Endometrium (tissue), 2 donors: ENCODE data around the gene PUM2.

Experiments used
- FAIRE-seq: peaks from 2 replicates; lab custom pipeline; 2012; peaks lifted over from hg19 to GRCh38; lab: Jason Lieb, UNC
- donor health status: control.
- donor health status: control.

Gene PUM2

DNA sequence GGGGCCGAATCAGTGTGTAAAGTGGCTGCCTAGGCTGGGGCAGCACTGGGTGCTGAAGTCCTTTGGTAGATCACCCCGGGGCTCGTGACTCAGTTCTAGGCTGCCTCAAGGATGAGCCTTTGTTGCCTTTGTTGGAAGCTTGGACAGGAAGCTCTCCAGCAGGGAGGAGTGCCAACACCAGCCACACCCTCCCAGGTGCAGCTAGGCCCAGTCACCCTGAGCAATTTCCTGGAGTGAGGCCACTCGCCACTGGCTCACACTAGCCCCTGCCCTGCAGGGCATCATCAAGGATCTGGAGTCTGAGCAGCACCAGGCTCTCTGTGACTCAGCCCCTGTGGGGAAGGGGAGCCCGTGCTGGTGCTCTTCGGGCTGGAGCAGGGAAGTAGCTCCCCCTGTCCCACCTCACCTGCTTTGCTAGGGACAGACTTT lies 119.0 kb downstream of the PUM2 start:
- no peak for FAIRE-seq

DNA sequence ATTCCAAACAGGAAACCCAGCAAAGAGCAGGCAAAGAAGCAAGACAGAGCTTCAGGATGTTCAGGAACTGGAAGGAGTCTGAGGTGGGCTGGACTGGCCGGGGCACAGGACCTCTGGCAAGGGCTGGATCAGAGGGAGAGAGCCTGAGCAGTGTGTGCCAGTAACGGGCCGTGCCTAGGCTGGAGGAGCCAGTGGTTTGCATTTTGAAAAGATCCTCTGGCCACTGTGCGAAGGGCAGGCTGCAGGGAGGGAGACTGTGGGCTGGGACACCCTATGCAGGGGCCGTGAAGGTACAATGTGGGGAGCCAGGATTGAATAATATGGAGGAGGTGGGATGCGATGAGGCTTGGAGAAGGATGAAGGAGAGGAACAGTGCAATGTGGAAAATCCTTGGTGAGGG lies 119.5 kb downstream of the PUM2 start:
- no peak for FAIRE-seq

DNA sequence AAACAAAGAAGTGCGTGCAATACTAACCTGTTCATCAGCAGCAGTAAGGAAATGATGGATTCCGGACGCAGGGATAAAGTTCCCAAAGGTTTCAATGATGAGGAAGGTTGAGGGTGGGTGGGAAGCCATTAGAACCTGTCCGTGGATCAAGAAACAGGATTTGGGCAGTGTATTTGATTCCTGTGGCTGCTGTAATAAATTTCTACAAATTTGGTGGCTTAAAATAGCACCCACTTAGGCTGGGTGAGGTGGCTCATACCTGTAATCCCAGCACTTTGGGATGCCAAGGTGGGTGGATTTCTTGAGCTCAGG lies 120.6 kb downstream of the PUM2 start:
- FAIRE-seq: no peak

DNA sequence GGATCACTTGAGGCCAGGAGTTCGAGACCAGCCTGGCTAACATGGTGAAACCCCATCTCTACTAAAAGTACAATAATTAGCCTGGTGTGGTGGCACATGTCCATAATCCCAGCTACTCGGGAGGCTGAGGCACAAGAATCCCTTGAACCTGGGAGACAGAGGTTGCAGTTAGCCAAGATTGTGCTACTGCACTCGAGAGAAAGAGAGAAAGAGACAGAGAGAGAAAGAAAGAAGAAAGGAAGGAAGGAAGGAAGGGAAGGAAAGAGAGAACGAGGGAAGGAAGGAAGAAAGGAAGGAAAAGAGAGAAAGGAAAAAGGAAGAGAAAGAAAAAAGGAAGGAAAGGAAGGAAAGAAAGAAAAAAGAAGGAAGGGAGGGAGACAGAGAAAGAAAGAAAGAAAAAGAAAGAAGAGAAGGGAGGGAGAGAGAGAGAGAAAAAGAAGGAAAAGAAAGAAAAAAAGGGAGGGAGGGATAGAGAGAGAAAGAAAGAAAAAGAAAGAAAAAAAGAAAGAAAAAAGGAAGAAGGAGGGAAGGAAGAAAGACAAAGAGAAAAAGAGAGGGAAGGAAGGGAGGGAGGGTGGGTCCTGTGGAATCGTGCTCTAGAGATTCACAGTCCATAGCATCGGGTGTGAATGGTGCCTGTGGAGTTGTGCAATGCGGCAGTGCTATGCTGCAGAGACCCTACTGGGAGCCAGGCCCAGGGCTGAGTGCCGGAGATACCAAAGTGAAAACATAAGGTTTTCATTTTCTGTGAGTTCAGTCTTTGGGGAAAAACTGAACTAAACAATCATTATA lies 121.1 kb downstream of the PUM2 start:
- no peak for FAIRE-seq

DNA sequence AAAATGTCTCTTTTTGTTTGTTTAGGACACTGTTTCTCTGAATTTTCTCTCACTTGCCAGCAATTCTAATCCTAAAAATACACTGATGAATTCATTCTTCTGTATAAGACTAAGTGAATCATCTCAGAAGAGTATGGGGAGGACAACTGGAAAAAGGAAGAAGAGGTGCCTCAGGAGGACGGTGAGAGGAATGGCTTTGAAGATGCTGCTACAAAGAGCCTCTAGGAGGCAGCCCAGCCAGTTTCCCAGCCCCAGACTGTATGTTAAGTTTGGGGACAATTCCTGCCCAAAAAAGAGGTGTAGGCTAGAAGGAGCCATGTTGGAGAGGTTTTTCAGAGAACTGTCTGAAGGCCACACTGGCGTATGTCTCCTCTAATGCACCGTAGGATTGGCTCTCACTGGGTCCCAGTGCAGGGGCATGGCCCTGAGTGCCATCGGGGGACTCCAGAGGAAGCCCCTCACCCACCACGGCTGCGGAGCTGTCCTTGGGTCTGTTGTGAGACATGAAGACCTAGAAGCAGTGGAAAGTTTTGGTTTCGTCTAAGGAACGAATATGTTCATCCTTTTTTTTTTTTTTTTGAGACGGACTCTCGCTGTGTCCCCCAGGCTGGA lies 122.6 kb downstream of the PUM2 start:
- FAIRE-seq: no peak

DNA sequence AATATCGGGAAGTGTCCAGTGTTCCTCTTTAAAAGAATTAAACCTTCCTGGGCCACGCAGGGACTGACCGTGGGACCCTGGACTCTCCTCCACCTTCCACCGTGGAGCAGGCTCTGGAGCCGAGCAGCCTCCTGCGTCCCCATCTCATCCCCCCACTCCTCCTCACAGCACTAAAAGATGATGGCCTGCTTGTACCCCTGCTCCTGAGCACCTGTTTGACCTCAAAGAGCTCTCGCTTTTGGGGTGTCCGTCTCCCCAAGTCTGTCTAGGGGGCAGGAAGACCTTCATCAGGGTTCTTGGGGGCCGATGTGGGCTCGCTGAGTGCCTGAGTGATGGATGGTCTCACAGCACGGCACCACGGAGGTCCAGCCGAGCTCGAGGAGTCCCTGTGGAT lies 124.5 kb downstream of the PUM2 start:
- FAIRE-seq: no peak

DNA sequence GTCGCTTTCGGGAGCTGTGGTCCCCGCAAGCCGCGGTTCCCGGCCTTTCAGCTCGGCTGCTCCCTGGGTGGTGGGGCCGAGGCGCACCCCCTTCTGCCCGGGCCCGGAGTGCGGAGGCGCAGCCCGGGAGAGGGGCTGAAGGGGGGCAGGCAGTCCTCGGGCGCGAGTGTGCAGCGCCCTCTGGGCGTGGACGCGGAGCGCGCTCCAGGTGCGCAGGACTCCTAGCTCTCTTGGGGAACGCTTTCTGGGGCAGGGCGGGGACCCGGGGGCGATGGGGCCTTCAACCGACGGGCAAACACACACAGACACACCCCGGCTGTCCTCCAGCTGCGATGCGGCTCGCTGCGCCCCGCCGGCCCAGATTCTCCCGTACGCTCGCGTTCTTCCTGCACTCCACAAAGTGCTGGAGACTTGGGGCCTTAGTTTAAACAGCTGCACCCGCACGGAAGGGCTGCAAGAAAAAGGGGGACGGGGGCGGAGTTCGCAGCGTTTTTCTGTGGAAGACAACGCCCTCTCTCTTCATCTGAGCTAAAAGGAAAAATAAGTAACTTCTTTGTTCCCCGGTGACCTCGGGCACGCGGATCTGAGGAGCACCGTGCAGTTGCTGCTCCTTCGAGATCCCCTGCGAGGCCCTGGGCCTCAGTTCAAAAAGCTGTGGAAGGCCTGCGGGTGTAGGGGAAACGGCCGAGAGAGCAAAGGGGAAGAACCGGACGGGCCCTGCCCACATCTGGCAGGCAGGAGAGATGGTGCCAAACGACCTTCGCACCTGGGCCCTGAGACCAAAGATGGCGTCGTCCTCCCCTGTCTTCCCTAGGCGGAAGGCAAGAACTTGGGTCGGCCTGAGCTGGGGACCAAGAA lies 125.1 kb downstream of the PUM2 start:
- no peak for FAIRE-seq

DNA sequence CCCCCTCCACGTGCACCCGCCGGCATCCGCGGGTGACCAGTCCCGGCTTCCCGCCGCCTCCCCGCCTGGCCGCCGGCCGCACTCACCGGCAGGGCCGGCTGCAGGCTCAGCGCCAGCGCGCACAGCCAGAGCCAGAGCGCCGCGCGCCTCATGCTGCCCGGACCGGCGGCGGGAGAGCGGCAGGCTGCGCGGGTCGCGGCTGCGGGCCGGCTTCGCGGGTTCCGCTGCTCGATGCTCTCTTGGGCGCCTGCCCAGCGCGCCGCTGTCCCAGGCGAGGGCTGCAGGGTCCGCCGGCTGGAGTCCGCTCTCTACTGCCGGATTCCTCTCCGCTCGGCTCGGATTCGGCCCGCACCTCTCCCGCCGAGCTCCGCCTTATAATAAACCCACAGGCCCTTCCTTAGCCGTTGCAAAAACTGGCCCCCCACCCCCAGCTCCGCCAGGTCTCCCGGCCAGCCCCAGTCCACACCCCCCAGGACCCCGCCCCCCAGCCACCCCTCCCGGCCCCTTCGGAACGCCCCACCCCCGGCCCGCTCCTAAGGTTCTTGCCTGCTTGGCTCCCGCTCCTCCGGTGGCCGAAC lies 125.8 kb downstream of the PUM2 start, which contains the start of gene SDC1:
Gene SDC1, minus strand, starts transcription at position 415 of the 578 bp plus-strand sequence. Its CDS starts 263 bp downstream, at position 152.
- FAIRE-seq: no peak

DNA sequence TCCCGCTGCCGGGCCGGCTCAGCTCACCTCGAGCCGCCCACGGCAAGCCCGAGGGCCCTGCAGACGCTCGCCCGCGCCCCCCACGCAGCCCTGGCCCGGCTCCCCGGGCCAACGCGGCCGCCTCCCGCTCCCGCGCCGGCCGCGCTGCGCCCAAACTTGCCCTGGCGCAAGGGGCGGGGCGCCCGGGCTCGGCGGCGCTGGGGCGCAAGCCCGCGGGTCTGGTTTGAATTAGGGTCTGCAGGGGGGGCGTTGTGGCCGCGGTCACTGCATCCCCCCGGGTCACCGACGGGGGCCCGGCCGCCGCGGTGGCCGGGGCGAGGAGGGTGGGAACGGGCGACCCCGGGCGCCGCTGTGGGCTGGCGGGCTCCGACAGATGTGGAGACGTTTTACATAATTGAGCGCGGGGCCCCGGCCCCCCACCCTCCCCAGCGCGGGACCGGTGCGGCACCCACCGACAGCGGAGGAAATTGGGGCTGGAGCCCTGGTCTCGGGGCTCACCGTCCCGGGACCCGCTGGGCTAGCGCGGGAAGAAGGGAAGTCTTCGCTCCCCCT lies 126.4 kb downstream of the PUM2 start:
- no peak for FAIRE-seq

DNA sequence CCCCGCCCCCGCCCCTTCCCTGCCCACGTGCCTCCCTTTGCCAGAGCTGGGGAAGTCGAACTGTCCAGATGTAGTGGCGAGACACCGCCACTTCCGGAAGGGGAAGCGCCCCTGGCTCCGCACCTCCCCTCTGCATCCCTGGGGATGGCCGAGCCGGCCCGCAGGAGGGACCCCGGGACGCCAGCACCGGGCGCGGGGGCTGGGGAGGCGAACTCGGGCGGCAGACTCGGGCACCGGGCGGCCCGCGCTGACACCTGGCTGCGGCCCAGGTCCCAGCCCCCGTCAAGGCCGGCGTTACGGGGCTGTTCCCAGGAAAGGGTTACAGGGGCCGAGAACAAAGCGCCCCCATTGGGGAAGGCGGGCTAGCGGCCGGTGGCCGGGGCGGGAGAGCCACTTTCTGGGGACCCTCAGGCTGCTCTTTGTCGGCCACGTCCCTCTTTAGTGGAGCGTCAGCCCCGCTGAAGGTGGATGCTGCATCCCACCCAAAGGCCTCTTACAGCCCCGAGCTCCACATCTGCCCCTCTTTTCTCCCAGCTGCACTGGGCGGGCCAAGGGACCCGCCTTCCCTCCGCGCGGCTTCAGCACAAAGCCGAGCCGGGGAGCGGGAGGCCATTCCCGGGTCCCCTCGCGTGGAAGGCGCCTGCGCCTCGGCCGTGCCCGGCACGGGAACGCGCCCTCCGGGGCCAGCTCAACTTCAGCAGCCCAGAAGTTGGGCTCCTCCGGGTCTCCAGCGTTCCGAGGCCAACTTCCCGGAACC lies 127.1 kb downstream of the PUM2 start:
- no peak for FAIRE-seq

DNA sequence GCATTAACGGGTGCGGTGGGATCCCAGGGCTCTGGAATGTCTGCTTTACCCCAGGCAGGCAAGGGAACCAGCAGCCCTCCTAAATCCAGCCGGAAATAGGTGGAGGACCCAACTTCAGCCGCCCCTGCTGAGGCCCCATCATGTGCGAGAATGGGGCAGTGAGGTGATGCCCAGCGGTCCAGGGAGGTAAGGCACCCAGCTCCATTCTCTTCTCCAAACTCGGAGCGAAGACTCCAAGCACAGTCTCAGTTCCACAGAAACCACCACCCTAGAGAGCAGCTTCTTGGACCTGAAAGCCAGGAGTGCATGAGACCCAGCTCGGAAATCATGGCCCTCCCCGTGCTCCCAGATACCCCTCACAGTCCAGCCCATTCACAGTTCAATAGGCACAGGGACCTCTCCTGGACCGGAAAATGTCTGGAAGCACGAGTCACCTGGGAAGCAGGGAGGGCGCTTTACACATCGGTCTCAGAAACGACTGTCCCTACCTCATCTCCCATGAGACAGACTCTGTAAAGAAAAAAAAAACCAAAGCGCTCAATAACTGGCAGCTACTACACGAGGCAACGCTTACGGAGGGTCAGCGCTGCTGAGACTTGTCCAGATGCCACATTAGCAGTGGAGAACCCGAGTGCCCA lies 127.8 kb downstream of the PUM2 start:
- no peak for FAIRE-seq

DNA sequence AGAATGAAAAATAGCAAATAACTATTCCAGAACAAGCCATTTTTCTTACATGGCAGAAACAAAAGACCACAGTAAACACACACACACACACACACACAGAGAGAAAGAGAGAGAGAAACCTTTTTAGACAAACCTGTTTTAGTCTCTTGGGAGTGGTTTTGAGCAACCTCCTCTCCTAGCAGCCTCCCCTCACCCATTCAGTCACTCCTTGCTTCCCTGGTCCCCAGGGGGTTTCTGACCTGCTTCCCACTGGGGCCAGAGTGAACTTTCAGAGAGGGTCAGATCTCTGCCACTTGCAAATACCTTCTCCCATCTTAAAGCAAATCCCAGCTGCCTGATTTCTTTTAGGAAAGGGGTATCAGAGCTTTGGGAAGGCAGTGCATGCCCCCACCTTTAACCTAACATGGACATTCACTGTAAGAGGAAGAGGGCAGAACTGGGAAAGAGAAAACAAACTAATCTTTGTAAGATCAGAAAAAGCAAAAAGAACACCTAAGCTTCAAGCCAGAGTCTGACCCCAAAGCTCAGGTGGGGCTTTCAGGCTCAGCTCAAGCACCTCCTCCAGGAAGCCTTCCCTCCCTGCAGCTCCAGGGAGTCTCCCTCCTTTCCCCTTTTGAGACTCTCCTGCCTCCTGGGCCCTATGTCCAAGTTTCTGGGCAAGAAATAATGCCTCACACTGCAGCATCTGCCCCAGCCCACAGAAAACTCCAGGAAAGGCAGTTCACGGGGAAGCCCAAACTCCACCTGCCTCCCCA lies 128.5 kb downstream of the PUM2 start:
- no peak for FAIRE-seq

DNA sequence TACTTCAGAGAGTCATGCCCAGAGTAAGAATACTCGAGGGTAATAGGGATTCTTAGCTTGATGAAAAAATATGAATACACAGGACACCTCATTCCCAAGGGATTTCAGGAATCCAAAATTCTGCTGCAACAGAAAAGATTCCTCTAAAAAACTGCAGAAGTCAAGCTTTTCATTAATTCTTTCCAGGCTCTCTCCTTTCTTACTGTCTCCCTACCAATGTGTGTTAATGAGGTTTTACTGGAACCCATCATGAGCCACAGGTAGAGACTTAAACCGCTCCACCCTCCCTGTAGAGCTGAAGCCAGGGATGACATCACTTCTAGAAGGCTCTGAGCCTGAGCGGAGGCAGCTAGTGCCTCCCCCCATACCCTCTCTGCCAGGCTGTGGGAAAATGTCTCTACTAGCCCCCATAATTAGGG lies 129.1 kb downstream of the PUM2 start:
- no peak for FAIRE-seq

DNA sequence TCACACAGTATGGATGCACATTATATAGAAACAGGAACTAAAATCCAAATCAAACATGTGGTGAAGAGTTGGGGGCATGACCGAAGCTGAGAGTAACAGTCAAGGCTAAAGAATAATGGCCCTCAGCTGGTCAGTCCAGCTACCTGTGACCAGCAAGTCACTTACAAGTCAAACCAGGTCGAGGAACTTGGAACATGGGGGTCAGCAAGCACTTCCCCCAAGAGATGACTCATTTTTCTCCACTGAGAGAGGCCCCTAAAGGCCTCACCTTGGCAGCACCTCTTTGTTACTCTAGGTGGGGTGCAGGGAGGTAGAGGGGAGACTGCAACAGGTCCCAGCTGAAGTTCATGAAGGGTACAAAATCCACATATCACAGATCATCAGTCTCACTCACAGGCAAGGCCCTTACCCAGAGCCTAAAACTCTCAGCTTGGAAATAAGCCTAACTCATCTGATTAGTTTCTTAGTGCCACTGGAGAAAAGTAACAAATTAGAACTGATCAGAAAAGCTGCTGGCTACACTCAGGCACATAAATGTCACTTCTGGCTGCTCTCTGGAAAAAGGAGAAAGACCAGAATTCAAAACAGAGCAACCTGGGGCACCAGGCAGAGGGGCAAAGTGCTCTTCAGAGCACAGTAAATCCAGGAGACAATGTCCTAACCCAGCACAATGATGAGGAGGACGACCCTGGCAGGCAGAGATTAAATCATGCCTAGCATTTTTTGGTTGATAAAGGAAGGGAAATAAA lies 129.7 kb downstream of the PUM2 start:
- no peak for FAIRE-seq

DNA sequence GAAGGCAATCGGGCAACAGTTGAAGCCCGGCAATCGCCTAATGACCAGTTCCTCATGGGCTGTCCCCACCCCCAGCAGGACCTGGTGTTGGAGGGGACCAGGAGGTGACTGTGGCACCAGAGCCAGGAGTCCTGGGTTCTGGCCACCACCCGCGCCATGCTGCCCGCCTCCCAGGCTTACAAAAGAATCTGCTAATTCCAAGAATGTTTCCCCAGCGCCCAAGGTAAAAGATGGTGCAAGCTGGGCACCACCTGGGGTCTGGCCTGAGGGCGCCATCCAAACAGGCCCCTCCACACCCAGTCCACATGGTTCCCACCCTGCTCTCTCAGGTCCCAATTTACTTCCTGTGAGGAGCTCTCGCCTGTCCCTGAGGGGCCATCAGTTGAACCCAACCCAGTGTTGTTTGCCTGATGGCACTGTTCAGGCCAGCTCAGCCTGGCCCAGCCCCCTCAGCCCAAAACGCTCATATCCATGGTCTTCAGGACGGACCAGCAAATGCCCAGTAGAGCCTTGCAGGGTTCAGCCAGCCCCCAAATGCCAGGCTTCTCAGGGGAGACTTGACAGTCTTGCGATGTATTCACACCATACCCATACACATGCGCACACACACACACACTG lies 130.8 kb downstream of the PUM2 start:
- FAIRE-seq: no peak

DNA sequence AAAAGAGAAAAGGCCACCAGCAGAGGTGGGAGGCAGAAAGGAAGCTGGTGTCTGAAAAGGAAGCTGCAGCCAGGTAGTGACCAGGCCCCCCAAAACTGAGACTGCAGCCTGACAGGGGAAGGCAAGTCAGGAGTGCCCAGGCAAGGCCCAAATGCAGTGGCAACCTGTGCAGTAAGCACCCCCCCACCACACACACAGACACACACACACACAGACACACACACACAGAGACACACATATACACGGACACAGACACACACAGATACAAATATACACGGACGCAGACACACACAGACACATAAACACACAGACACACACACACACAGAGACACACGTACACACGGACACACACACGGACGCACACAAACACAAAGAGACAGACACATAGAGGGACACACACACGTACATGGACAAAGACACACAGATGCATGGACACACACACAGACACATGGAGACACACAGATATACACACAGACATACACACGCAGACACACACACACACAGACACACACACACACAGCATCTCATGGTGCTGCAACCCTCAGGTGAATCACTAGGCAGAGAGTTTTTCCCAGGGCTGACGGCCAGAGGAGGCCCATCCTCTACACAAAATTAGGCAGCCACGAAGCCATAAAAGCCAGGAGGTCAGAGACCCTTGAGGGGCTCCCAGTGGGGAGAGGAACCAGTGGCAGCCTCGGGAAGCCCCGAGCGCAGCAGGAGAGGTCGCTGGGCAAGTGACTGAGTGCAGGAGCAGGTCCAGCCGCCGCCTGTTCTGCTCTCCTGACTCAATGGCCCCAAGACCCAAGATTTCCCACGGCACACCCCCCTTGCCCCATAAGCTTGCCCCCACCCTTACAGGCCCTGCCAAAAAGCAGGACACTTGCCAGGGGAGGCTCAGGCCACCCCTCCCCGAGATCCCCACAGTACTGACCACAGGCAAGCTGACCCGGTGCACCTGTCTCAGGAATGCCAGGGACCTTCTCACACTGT lies 132.0 kb downstream of the PUM2 start:
- no peak for FAIRE-seq

DNA sequence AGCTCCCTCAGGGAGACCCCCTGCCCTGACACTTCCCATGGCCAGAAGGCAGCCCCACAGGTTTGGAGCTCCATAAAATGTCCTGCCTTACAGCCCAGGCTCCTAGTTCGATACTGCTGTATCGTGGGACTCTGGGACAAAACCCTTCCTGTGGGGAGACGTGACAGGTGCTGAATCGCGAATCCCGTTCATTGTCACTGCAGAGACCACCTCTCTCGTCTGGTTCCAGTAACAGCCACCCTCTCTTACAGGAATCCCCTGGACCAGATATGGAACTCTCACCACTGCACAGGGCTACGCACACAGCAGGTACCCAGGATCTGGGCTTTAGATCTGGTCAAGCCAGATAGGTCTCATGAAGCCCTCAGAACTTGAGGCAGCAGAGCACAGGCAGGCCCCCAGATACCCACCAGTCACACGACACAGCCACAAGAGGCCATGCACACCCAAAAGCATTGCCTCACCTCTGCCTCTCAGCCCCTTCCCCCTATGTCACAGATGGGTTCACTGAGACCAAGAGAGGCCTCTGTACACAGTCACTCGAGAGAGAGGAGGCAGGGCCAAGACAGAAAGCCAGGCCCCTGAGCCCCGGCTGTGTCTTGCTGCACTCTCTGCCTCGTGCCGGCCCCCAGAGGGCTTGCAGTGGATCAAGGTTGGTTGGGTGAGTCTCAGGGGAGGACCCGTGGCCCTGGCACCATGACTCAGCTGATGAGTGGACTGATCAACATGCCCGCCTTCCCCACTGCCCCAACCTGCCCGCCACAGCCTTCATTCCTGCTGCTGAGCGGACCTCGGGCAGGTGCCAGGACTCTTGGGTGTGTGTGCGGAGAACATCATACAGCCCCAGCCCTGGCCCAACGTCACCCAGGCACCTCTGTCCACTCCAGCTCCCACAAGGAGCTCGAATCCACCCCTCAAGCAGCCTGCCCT lies 133.3 kb downstream of the PUM2 start:
- FAIRE-seq: no peak
